Activated CD4-positive, alpha-beta T cell treated with anti-CD3 and anti-CD28 coated beads, Interleukin-2, Interleukin-4, amounts not matched to agents 100 ng/mL and 50 ng/mL, durations not matched to agents 16 hours and 8 hours (primary cell): ENCODE data around the gene APBB2.
"Not testable (repeated sequence)": the region's sequence is repeated elsewhere in the genome, so short reads cannot be mapped to it uniquely, and the experiment has no call there.

Experiments
- DNase-seq: peaks from one replicate; pipeline ENCODE4 v3.0.0-alpha.2; 2020; ENCODE audit warnings: low spot score

Gene APBB2

GRCh38 chr4:41060352-41061334, 153.7 kb downstream of the APBB2 start:
- no peak for DNase-seq

- DNase-seq, result not testable (repeated sequence)
These were observed 154.9 kb downstream of the APBB2 start for GRCh38 chr4:41059411-41059810.

GRCh38 chr4:41058426-41058825, 155.9 kb downstream of the APBB2 start:
- DNase-seq, result no peak

DNA sequence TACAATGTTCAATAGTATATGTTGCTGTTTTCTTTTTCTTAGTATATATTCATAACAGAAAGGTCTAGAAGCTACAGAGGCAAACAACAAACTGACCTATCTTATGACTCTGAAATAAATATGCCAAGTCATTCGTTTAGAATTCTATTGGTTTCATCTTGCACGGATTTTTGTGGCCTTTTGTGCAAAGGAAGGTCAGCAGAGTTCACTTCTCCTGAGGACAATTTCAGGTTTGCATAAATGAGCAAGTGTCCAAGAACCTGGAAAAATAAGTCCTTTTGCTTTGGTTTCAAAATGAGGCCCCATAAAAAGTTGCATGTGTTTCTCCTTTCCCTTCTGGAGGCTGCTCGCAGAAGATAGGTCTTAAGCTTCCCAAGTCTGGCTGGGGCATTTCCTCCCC, 156.9 kb downstream of the APBB2 start:
- no peak for DNase-seq

- DNase-seq, result no peak
These were observed 162.1 kb downstream of the APBB2 start for GRCh38 chr4:41052287-41052686.

- no peak for DNase-seq
These were observed 163.2 kb downstream of the APBB2 start for GRCh38 chr4:41050880-41051775.

GRCh38 chr4:41050116-41050515, 164.2 kb downstream of the APBB2 start:
- DNase-seq, result no peak

DNA sequence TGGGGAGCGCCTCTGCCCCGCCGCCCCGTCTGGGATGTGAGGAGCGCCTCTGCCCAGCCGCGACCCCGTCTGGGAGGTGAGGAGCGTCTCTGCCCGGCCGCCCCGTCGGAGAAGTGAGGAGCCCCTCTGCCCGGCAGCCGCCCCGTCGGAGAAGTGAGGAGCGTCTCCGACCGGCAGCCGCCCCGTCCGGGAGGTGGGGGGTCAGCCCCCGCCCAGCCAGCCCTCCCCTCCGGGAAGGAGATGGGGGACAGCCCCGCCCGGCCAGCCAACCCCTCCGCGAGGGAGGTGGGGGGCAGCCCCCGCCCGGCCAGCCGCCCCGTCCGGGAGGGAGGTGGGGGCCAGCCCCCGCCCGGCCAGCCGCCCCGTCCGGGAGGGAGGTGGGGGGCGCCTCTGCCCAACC, 165.2 kb downstream of the APBB2 start:
- DNase-seq, result not testable (repeated sequence)

- no peak for DNase-seq
These were observed 169.6 kb downstream of the APBB2 start for GRCh38 chr4:41044791-41045190.

- no peak for DNase-seq
These were observed 170.2 kb downstream of the APBB2 start for GRCh38 chr4:41044165-41044564.

- DNase-seq, result no peak
These were observed 170.9 kb downstream of the APBB2 start for GRCh38 chr4:41043465-41043864.

- no peak for DNase-seq
These were observed 172.8 kb downstream of the APBB2 start for GRCh38 chr4:41041551-41041950.

GRCh38 chr4:41039317-41039716, 175.0 kb downstream of the APBB2 start:
- no peak for DNase-seq

GRCh38 chr4:41038304-41038703, 176.0 kb downstream of the APBB2 start:
- no peak for DNase-seq

- no peak for DNase-seq
These were observed 185.2 kb downstream of the APBB2 start for GRCh38 chr4:41029098-41029497.

- no peak for DNase-seq
These were observed 185.8 kb downstream of the APBB2 start for GRCh38 chr4:41028392-41029076.

DNA sequence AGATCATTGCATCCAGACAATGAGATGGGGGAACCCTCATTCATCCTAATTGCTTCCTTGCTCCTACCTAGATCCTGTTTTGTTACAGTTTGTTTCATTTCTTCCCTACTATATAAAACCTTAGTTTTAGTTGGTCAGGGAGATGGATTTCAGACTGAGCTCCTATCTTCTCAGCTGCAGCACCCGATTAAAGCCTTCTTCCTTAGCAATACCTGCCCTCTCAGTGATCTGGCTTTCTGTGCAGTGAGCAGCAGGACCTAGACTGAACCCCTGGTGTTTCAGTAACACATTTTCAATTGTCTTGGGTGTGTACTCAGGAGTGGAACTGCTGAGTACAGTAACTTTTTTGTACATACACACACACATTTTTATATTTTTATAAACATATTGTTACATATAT, 187.4 kb downstream of the APBB2 start:
- no peak for DNase-seq

DNA sequence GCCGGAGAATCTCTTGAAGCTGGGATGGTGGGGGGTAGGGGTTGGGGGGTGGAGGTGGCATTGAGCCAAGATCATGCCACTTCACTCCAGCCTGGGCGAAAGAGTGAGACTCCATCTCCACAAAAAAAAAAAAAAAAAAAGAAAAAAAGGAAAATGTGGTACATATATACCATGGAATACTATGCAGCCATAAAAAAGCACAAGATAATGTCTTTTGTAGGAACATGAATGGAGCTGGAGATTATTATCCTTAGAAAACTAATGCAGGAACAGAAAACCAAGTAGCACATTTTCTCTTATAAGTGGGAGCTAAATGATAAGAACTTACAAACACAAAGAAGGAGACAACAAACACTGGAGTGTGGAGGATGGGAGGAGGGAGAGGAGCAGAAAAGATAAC, 188.5 kb downstream of the APBB2 start:
- DNase-seq, result no peak

GRCh38 chr4:41024556-41025491, 189.5 kb downstream of the APBB2 start:
- DNase-seq, result no peak

- DNase-seq, result no peak
These were observed 192.2 kb downstream of the APBB2 start for GRCh38 chr4:41022116-41022515.
